GM19240 (cell line): ENCODE measurements around the gene KIAA1755.

ENCODE experiments used
- DNase-seq: peaks from one replicate; pipeline ENCODE4 v3.0.0; 2011; ENCODE audit warnings: low spot score; ENCODE audit not compliant: insufficient read length

The KIAA1755 gene

GRCh38 chr20:38187517-38187916 is 73.0 kb downstream of the KIAA1755 start:
- DNase-seq, result no peak

GRCh38 chr20:38186788-38187221 is 73.7 kb downstream of the KIAA1755 start:
- DNase-seq, result no peak

GRCh38 chr20:38184101-38184500 is 76.4 kb downstream of the KIAA1755 start:
- no peak for DNase-seq

- no peak for DNase-seq
Observed at GRCh38 chr20:38181971-38182370, 78.6 kb downstream of the KIAA1755 start.

- peak; percentile 16 for DNase-seq
Observed at GRCh38 chr20:38181207-38181801, 79.2 kb downstream of the KIAA1755 start.

- DNase-seq, result no peak
Observed at GRCh38 chr20:38180781-38181180, 79.8 kb downstream of the KIAA1755 start.

GRCh38 chr20:38179846-38180245 is 80.7 kb downstream of the KIAA1755 start:
- DNase-seq, result no peak

- DNase-seq, result no peak
Observed at GRCh38 chr20:38178581-38178980, 82.0 kb downstream of the KIAA1755 start.

GRCh38 chr20:38178065-38178491 is 82.5 kb downstream of the KIAA1755 start:
- no peak for DNase-seq

GRCh38 chr20:38177201-38177600 is 83.3 kb downstream of the KIAA1755 start:
- DNase-seq, result no peak

- no peak for DNase-seq
Observed at GRCh38 chr20:38175304-38176180, 85.0 kb downstream of the KIAA1755 start.

GRCh38 chr20:38173237-38174156 is 87.0 kb downstream of the KIAA1755 start:
- DNase-seq, result no peak

GRCh38 chr20:38172408-38172807 is 88.1 kb downstream of the KIAA1755 start:
- no peak for DNase-seq

GRCh38 chr20:38171675-38172043 is 88.9 kb downstream of the KIAA1755 start:
- no peak for DNase-seq

- DNase-seq, result no peak
Observed at GRCh38 chr20:38170826-38171674, 89.5 kb downstream of the KIAA1755 start.

GRCh38 chr20:38170219-38170825 is 90.2 kb downstream of the KIAA1755 start:
- no peak for DNase-seq

GRCh38 chr20:38169636-38170193 is 90.8 kb downstream of the KIAA1755 start:
- no peak for DNase-seq

- DNase-seq, result no peak
Observed at GRCh38 chr20:38168791-38169589, 91.5 kb downstream of the KIAA1755 start.
